Measurements from ENCODE around the gene OR2T11. TPM values are rescaled to one million over a fixed set of nuclear protein-coding genes. Genes with fewer than 3 reads are reported as not detected.

OR2T11 gene
- total RNA-seq, 1 experiment from 2014 or later, result not detected

- no peak for TF ChIP-seq CTCF (conservative IDR thresholded peaks at IDR 0.05)
- no peak overlapping the region for H2AFZ ChIP-seq (ENCODE audit: low read length)
- Mint-ChIP-seq H3K27ac (no peak overlapping the region), H3K9me3 (peaks cover 80 to 87% of the 10 kb centered on the region in 2 experiments), H3K36me3 (ENCODE audit: insufficient read depth in 1 of 3, low read depth in 3 of 3) (peaks cover 0 to 16% (median 11%) of the 10 kb centered on the region in 3 experiments; a peak in 5 of 7 replicates), H3K4me1 (no peaks in the 10 kb centered on the region), H3K4me3 (no peak overlapping the region), H3K27me3 (ENCODE audit: low read depth) (peaks cover 2% of the 10 kb centered on the region)
- no peak overlapping the region for H3K27ac ChIP-seq (ENCODE audit: insufficient read length, low read depth, low read length)
- H2BK5ac ChIP-seq (ENCODE audit: insufficient read length, low read length), result no peak overlapping the region
- H4K5ac ChIP-seq (ENCODE audit: insufficient read length, low read depth, low read length), result no peak overlapping the region
- H3K4me2 ChIP-seq (ENCODE audit: insufficient read depth, insufficient read length, low read length), result no peak overlapping the region
- H3T11ph ChIP-seq (ENCODE audit: low read length), result no peak overlapping the region
- no peaks in the 10 kb centered on the region for H3K79me1 ChIP-seq (ENCODE audit: insufficient read depth, low read depth, low read length, poor library complexity, severe bottlenecking)
- no peak overlapping the region for H2BK20ac ChIP-seq (ENCODE audit: low read depth, low read length, poor library complexity, severe bottlenecking)
- DNase-seq, result no peak
- H2BK120ac ChIP-seq (ENCODE audit: low read depth, low read length, poor library complexity, severe bottlenecking), result no peak overlapping the region
- H2BK15ac ChIP-seq (ENCODE audit: low read depth, low read length), result no peak overlapping the region
- no peak overlapping the region for H4K91ac ChIP-seq (ENCODE audit: insufficient read length, low read depth, low read length)
- H3K27me3 ChIP-seq (ENCODE audit: insufficient read depth, low read length), result no peaks in the 10 kb centered on the region
- H3K79me2 ChIP-seq (ENCODE audit: insufficient read depth, low read length), result no peaks in the 10 kb centered on the region
- H3K4me1 ChIP-seq (ENCODE audit: insufficient read depth, low read length), result no peaks in the 10 kb centered on the region
- no CpG with 5 or more reads among the region's 8 CpGs for WGBS (ENCODE audit: extremely low coverage, insufficient read length, low lambda C conversion rate)
- no peak overlapping the region for H2BK12ac ChIP-seq (ENCODE audit: insufficient read length, low read depth, low read length)
- no peak overlapping the region for H2AK5ac ChIP-seq (ENCODE audit: insufficient read length, low read length)
- H3K56ac ChIP-seq (ENCODE audit: insufficient read length, low read depth, low read length), result no peak overlapping the region
- no peak overlapping the region for H3K9ac ChIP-seq (ENCODE audit: extremely low read depth, insufficient read length, low read length)
- H3K23ac ChIP-seq (ENCODE audit: insufficient read length, low read depth, low read length), result no peak overlapping the region
- no peak overlapping the region for H3K18ac ChIP-seq (ENCODE audit: insufficient read length, low read depth, low read length)
- H4K8ac ChIP-seq (replicated peaks; ENCODE audit: insufficient read length, low read depth, low read length), result no peak overlapping the region
- no peaks in the 10 kb centered on the region for H4K20me1 ChIP-seq (ENCODE audit: control insufficient read depth, insufficient read depth, insufficient read length)
- H3K4ac ChIP-seq (ENCODE audit: low read depth, low read length), result no peak overlapping the region
- peaks cover 65% of the 10 kb centered on the region for H3K9me3 ChIP-seq (ENCODE audit: control insufficient read depth, low read depth, low read length)
- H3K14ac ChIP-seq (ENCODE audit: insufficient read depth, low read length), result no peak overlapping the region
- no peaks in the 10 kb centered on the region for H3K23me2 ChIP-seq (ENCODE audit: insufficient read length, low read depth, low read length, poor library complexity, severe bottlenecking)
These were observed 35.5 kb downstream of the OR2T11 start for GRCh38 chr1:248599396-248599795.
